ENCODE data around the gene FYN.

The FYN gene

DNA sequence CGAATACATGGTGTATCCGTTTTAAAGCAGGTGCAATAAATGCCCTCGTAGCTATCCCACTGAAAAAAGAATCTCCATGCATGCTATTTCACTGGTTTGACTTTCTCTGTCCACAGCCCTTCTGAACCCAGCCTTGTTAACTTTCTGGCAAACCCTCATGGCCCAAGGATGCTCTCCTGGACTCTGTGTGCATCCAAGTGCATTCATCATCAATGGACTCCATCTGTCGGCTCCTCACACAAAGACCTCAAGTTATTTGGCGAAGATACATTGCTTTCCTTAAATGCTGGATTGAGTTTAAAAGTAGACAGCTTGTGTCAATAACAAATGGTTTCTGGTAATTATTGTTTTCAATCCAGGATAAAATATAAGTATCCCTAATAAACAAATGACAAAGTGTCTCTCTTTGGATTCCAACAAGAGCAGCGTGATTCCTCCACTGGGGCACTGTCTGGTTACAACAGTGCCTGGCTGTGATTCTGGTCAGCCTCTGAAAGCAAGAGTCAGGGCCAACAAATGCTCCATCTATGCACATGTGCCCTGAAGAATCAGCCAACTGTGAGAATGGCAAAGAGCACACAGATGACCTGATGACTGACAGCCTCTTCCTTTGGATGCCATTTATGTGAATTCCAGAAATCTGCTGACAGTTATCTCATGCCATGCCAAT, 55.7 kb downstream of the FYN start:
- ATAC-seq (ENCODE audit: insufficient read depth, low read depth) (no peak), DNase-seq (no peak)
- H3K4me3 ChIP-seq (ENCODE audit: low read depth in 1 of 2, low read length in 2 of 2), result no peak overlapping the region
- no peak overlapping the region for H3K4me2 ChIP-seq (ENCODE audit: insufficient read depth, low read length)
- peaks cover 31% of the 10 kb centered on the region for H3K36me3 ChIP-seq (ENCODE audit: insufficient read depth, low read length)
- no peaks in the 10 kb centered on the region for H3K4me1 ChIP-seq (ENCODE audit: insufficient read depth, low read length)
- no peak for TF ChIP-seq EZH2 (IDR thresholded peaks at IDR 0.05; ENCODE audit: borderline replicate concordance, low read depth, low read length, severe bottlenecking)
- H2AFZ ChIP-seq (ENCODE audit: low read depth, low read length), result no peak overlapping the region
- no peaks in the 10 kb centered on the region for H3K27me3 ChIP-seq (ENCODE audit: insufficient read depth, low read length, poor library complexity)
- H3K9ac ChIP-seq (ENCODE audit: low read depth, low read length), result no peak overlapping the region
- H3K79me2 ChIP-seq (ENCODE audit: insufficient read depth, low read length), result peaks cover 47% of the 10 kb centered on the region
- H3K9me3 ChIP-seq (ENCODE audit: insufficient read depth, low read length, severe bottlenecking), result no peaks in the 10 kb centered on the region
- peaks cover 16% of the 10 kb centered on the region for H4K20me1 ChIP-seq (ENCODE audit: insufficient read depth, low read length)
- no peak overlapping the region for H3K27ac ChIP-seq (ENCODE audit: low read length)

DNA sequence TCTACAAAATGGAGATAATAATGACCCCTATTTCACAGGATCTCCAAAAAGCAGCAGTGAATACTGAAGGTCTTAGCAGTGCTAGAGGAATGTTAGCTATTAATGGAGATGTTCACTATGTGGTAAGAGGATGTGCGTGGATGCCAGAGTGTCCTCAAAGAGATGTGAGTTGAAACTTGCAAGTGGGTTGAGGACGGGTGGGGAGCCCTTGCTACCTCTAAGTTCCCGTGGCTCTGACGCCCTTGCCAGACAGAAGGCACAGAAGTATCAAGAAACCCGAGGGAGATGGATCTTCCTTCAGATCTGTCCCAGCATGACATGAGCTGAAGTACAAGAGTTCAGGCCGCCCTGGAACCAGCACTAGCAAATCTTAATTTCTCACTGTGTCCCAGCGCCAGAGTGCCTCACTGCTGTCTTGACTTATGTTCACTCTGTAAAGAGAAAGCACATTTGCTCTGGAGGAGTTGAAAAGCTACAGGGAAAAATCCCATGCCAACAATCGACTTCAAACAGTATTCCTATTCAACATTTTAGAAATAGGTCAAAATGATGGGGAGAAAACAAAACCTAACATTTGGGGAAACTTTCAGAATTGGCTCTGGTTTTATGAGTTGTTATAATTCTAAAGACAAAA, 59.5 kb downstream of the FYN start:
- Histone ChIP-seq H3K4me2 (ENCODE audit: insufficient read depth, low read length) (no peak overlapping the region), H3K79me2 (ENCODE audit: insufficient read depth, low read length) (peaks cover 44% of the 10 kb centered on the region), H3K36me3 (ENCODE audit: insufficient read depth, low read length) (peaks cover 32% of the 10 kb centered on the region), H3K27me3 (ENCODE audit: insufficient read depth, low read length, poor library complexity) (no peaks in the 10 kb centered on the region), H3K4me3 (ENCODE audit: low read depth in 1 of 2, low read length in 2 of 2) (no peak overlapping the region), H3K27ac (ENCODE audit: low read length) (no peak overlapping the region), H2AFZ (ENCODE audit: low read depth, low read length) (no peak overlapping the region), H3K9ac (ENCODE audit: low read depth, low read length) (no peak overlapping the region), H4K20me1 (ENCODE audit: insufficient read depth, low read length) (peaks cover 12% of the 10 kb centered on the region), H3K4me1 (ENCODE audit: insufficient read depth, low read length) (no peaks in the 10 kb centered on the region), H3K9me3 (ENCODE audit: insufficient read depth, low read length, severe bottlenecking) (no peaks in the 10 kb centered on the region)
- DNase-seq, result no peak
- no peak for TF ChIP-seq EZH2 (IDR thresholded peaks at IDR 0.05; ENCODE audit: borderline replicate concordance, low read depth, low read length, severe bottlenecking)
- no peak for TF ChIP-seq CTCF (IDR thresholded peaks at IDR 0.05; ENCODE audit: borderline replicate concordance, extremely low read depth, low read length, poor library complexity, severe bottlenecking)
- no peak for ATAC-seq (ENCODE audit: insufficient read depth, low read depth)

DNA sequence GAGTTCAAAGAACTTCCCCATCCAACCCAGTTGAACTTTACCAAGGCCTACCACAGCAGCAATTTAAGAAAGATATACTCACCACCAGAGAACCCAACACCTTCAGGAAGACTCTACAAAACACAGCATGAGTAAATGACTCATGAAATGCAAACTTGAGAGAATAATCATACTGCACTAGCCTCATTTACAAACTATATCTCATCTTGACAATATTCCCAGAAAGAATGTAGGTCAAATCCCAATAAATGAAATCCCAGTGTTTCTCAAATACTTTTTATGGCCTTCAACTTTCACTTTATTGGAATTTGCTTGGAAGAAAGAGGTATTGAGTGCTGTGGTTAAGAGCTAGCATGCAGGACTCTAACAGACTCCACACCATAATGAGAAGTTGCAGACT, 60.0 kb downstream of the FYN start:
- Histone ChIP-seq H3K79me2 (ENCODE audit: insufficient read depth, low read length) (peaks cover 43% of the 10 kb centered on the region), H4K20me1 (ENCODE audit: insufficient read depth, low read length) (peaks cover 11% of the 10 kb centered on the region; the same call in 1 of the 2 replicates), H3K36me3 (ENCODE audit: insufficient read depth, low read length) (peaks cover 26% of the 10 kb centered on the region), H3K27me3 (ENCODE audit: insufficient read depth, low read length, poor library complexity) (no peaks in the 10 kb centered on the region), H3K4me3 (ENCODE audit: low read depth in 1 of 2, low read length in 2 of 2) (no peak overlapping the region), H3K9ac (ENCODE audit: low read depth, low read length) (no peak overlapping the region), H3K4me1 (ENCODE audit: insufficient read depth, low read length) (no peaks in the 10 kb centered on the region), H3K27ac (ENCODE audit: low read length) (no peak overlapping the region), H3K4me2 (ENCODE audit: insufficient read depth, low read length) (no peak overlapping the region), H3K9me3 (ENCODE audit: insufficient read depth, low read length, severe bottlenecking) (no peaks in the 10 kb centered on the region), H2AFZ (ENCODE audit: low read depth, low read length) (no peak overlapping the region)
- ATAC-seq (ENCODE audit: insufficient read depth, low read depth), result no peak
- TF ChIP-seq EZH2 (IDR thresholded peaks at IDR 0.05; ENCODE audit: borderline replicate concordance, low read depth, low read length, severe bottlenecking) (no peak), CTCF (IDR thresholded peaks at IDR 0.05; ENCODE audit: borderline replicate concordance, extremely low read depth, low read length, poor library complexity, severe bottlenecking) (no peak)
- DNase-seq, result no peak
